GM19328 (cell line): Measurements from ENCODE around the gene ARHGEF4.

Source experiments
- ATAC-seq: cut with Tn5 transposase; IDR thresholded peaks from one replicate; pipeline ENCODE4 v1.9.1; 2021; ENCODE audit warnings: mild to moderate bottlenecking, moderate library complexity; ENCODE audit not compliant: unreplicated experiment

The ARHGEF4 gene

GRCh38 chr2:131034122-131035051 is 197.7 kb downstream of the ARHGEF4 start:
- ATAC-seq: no peak

GRCh38 chr2:131035112-131035825 is 198.6 kb downstream of the ARHGEF4 start:
- no peak for ATAC-seq

GRCh38 chr2:131035826-131036231 is 199.1 kb downstream of the ARHGEF4 start:
- ATAC-seq: no peak

GRCh38 chr2:131036269-131036668 is 199.6 kb downstream of the ARHGEF4 start:
- ATAC-seq: no peak

GRCh38 chr2:131036696-131037397 is 200.1 kb downstream of the ARHGEF4 start:
- ATAC-seq: no peak

- ATAC-seq: no peak
Observed at GRCh38 chr2:131037398-131038257, 200.9 kb downstream of the ARHGEF4 start.

- no peak for ATAC-seq
Observed at GRCh38 chr2:131038258-131039100, 201.8 kb downstream of the ARHGEF4 start.

GRCh38 chr2:131039101-131039440 is 202.4 kb downstream of the ARHGEF4 start:
- ATAC-seq: no peak

GRCh38 chr2:131039535-131039907 is 202.8 kb downstream of the ARHGEF4 start:
- ATAC-seq: no peak

- ATAC-seq: no peak
Observed at GRCh38 chr2:131039908-131040660, 203.4 kb downstream of the ARHGEF4 start.

GRCh38 chr2:131040661-131041401 is 204.1 kb downstream of the ARHGEF4 start:
- ATAC-seq: no peak

GRCh38 chr2:131041402-131042147 is 204.9 kb downstream of the ARHGEF4 start:
- ATAC-seq: no peak

- ATAC-seq: no peak
Observed at GRCh38 chr2:131042148-131042775, 205.5 kb downstream of the ARHGEF4 start.

GRCh38 chr2:131043199-131044074 is 206.7 kb downstream of the ARHGEF4 start:
- no peak for ATAC-seq

GRCh38 chr2:131044075-131044756 is 207.5 kb downstream of the ARHGEF4 start:
- no peak for ATAC-seq

GRCh38 chr2:131044757-131045150 is 208.0 kb downstream of the ARHGEF4 start:
- ATAC-seq: no peak
